GM10248 (cell line): ENCODE results near the gene DEFB127.

ENCODE experiments used
- CTCF ChIA-PET: fragments of 300-600 bp; sonication (Branson Sonifier 250); formaldehyde crosslinking; extraction: SDS; loops from one replicate; lab custom pipeline; 2021; ENCODE audit warnings: antibody characterized with exemption; lab: Yijun Ruan, JAX
- POLR2A ChIA-PET: fragments of 350-650 bp; sonication (Branson Sonifier 250); formaldehyde crosslinking; extraction: SDS; loops from one replicate; lab custom pipeline; 2020; ENCODE audit warnings: antibody characterized with exemption; lab: Yijun Ruan, JAX
- DNase-seq: peaks from one replicate; pipeline ENCODE4 v3.0.0; 2012; ENCODE audit errors: extremely low spot score
- TF ChIP-seq, protein P1 (sequence below): IDR thresholded peaks from 2 replicates; pipeline ENCODE4 v1.5.1; 2012; ENCODE audit warnings: mild to moderate bottlenecking, low read depth; ENCODE audit errors: extremely low read depth, missing control alignments, control extremely low read depth

The DEFB127 gene

DNA sequence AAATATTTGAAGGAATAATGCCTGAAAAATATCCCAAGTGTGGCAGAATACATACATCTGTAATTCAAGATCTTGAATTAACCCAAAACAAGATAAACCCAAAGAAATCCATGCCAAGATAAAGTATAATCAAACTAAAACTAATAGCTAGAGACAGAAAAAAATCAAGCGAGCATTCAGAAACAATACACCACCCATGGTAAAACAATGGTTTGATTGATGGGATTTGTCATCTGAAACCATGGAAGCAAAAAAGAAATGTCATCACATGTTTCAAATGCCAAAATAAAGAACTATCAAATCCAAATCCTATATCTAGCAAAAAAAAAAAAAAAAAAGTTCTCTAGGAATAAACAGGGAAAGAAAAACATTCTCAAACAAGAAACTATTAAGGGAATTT is 5.1 kb upstream of the DEFB127 start:
- no peak for DNase-seq
- TF ChIP-seq, protein P1, sequence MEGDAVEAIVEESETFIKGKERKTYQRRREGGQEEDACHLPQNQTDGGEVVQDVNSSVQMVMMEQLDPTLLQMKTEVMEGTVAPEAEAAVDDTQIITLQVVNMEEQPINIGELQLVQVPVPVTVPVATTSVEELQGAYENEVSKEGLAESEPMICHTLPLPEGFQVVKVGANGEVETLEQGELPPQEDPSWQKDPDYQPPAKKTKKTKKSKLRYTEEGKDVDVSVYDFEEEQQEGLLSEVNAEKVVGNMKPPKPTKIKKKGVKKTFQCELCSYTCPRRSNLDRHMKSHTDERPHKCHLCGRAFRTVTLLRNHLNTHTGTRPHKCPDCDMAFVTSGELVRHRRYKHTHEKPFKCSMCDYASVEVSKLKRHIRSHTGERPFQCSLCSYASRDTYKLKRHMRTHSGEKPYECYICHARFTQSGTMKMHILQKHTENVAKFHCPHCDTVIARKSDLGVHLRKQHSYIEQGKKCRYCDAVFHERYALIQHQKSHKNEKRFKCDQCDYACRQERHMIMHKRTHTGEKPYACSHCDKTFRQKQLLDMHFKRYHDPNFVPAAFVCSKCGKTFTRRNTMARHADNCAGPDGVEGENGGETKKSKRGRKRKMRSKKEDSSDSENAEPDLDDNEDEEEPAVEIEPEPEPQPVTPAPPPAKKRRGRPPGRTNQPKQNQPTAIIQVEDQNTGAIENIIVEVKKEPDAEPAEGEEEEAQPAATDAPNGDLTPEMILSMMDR = no peak
- ChIA-PET POLR2A (no interaction called here), CTCF (interaction anchor here (0.9 kb wide), 1 partner anchor 116 kb away, joined by 3 read pairs; no protein-coding TSS in a partner anchor)

DNA sequence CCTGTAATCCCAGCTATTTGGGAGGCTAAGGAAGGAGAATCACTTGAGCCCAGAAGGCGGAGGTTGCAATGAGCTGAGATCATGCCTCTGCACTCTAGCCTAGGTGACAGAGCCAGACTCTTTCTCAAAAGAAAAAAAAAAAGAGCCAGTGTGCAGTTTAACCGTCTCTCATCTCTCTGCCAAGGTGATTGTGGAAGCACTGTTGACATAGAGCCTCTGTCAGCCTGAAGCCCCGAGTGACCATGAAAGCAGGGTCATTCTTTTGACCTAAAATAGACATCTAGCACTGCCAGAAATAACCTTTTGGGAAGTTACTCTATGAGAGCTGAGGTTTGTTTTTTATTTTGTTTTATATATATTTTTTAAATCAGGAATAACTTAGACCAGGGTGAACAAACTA is 7.4 kb downstream of the DEFB127 start:
- ChIA-PET CTCF (interaction anchor here (1.5 kb wide), 1 partner anchor 14 kb away, joined by 4 read pairs; no protein-coding TSS in a partner anchor), POLR2A (no interaction called here)
- TF ChIP-seq, protein P1 = no peak
- no peak for DNase-seq

DNA sequence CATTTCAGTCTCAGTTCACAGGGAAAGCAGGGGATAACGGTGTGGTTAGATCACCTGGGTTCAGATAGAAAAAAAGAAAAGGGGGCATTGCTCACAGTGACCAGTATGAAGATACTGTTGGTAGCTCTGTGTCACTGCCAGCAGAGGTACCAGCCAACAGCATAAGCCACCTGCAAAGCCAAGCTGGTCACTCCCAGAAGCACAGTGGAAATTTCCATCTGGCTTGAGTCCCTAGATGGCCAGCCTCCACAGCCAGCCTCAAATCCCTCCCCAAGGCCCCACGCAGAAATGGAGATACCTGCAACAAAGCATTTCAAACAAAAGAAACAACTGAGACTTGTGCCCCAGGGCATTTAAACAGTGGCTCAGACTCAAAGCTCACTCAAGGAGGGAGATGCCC is 11.6 kb downstream of the DEFB127 start:
- no peak for DNase-seq
- TF ChIP-seq, protein P1 = no peak
- CTCF ChIA-PET = interaction anchor here (1.4 kb wide), 1 partner anchor 161 kb away, joined by 3 read pairs; no protein-coding TSS in a partner anchor
- POLR2A ChIA-PET = no interaction called here

DNA sequence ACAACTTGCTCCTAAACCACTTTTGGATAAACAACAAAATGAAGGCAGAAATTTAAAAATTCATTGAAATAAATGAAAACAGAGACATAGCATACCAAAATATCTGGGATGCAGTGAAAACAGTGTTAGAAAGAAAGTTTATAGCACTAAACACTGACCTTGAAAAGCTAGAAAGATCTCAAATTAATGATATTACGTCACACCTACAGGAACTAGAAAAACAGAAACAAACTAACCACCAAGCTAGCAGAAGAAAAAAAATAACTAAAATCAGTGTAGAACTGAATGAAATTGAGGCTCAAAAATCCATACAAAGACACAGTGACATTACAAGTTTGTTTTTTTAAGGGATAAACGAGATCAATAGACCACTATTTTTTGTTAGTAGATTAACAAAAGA is 27.0 kb downstream of the DEFB127 start:
- TF ChIP-seq, protein P1 = no peak
- ChIA-PET CTCF (no interaction called here), POLR2A (no interaction called here)
- no peak for DNase-seq

DNA sequence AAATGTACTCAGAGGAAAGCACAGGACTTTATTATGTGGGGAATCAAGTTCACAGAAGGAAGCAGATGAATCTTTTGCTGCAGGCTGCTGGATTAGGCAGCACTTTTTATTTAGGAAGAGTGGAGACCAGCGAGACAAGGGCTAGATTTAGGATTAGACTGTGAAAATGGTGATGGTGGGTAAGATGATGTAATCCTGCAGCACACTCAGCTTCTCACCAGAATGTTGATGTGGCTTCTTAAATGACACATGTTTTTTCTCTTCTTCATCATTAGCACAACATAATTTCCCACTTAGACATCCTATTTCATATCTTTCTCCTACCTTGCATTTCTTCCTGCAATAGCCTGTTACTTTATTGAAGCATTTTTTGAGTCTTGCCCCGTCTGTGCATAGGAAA is 30.5 kb downstream of the DEFB127 start:
- POLR2A ChIA-PET = no interaction called here
- no peak for DNase-seq
- CTCF ChIA-PET = no interaction called here
- TF ChIP-seq, protein P1 = no peak

DNA sequence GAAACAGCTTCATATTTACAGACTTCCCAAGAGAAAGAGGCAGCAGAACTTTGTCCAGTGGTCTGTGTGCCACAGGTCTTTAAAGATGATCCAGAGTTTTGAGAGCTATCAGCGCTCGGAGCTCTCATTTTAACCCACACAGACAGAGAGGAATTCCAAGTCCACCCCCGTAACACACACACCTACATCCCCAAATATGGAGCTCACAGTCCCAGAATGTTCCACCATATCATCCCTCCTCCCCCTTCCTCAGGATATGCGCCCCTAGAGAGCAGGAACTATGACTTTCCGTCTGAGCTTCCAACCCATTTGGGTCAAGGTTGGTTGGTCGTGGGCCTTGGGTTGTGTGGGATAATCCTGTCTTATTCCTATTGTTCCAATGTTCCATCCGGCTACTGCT is 32.4 kb downstream of the DEFB127 start, which contains the start of gene DEFB128:
Gene DEFB128 (minus strand): TSS at position 101 of the 400 bp plus-strand sequence. CDS start 88 bp downstream, at position 13.
- ChIA-PET CTCF (no interaction called here), POLR2A (no interaction called here)
- TF ChIP-seq, protein P1 = no peak
- no peak for DNase-seq
